RWPE2 (cell line): ENCODE measurements around the gene SLC25A1.

Source experiments
- ATAC-seq: fragments of 200-7000 bp; cut with Tn5 transposase; 3 replicates; pipeline ENCODE4 v1.9.1; 2021; ENCODE audit warnings: low read depth
- DNase-seq: peaks from one replicate; pipeline ENCODE4 v3.0.0-alpha.2; 2020; ENCODE audit warnings: low spot score
- H3K27ac ChIP-seq: fragments of 450-650 bp; 2 replicates; pipeline ENCODE4 v1.5.1; 2017; ENCODE audit warnings: mild to moderate bottlenecking; ENCODE audit not compliant: poor library complexity, severe bottlenecking
- H3K27me3 ChIP-seq: fragments of 250-450 bp; sonication (Bioruptor Pico); 2 replicates; pipeline ENCODE4 v1.5.1; 2021; ENCODE audit warnings: mild to moderate bottlenecking, moderate library complexity; ENCODE audit not compliant: insufficient read depth, poor library complexity, severe bottlenecking
- H3K36me3 ChIP-seq: fragments of 250-450 bp; sonication (Bioruptor Pico); 2 replicates; pipeline ENCODE4 v1.5.1; 2020; ENCODE audit warnings: low read depth, mild to moderate bottlenecking, moderate library complexity
- H3K4me1 ChIP-seq: fragments of 250-450 bp; sonication (Bioruptor Pico); 2 replicates; pipeline ENCODE4 v1.5.1; 2021; ENCODE audit warnings: mild to moderate bottlenecking, moderate library complexity; ENCODE audit not compliant: insufficient read depth, poor library complexity, severe bottlenecking
- H3K4me3 ChIP-seq: fragments of 250-450 bp; sonication (Bioruptor Pico); 2 replicates; pipeline ENCODE4 v1.5.1; 2021; ENCODE audit warnings: mild to moderate bottlenecking, moderate library complexity; ENCODE audit not compliant: severe bottlenecking
- H3K9me3 ChIP-seq: fragments of 250-450 bp; sonication (Bioruptor Pico); 2 replicates; pipeline ENCODE4 v1.5.1; 2021; ENCODE audit warnings: mild to moderate bottlenecking, moderate library complexity; ENCODE audit not compliant: severe bottlenecking
- CTCF ChIP-seq: fragments of 450-650 bp; IDR thresholded peaks from one replicate; pipeline ENCODE4 v1.5.1; 2017; ENCODE audit warnings: mild to moderate bottlenecking, moderate library complexity; ENCODE audit not compliant: poor library complexity, severe bottlenecking

Gene SLC25A1

GRCh38 chr22:19127329-19128008, 51.1 kb downstream of the SLC25A1 start:
- peaks cover 10% of the 10 kb centered on the region for H3K4me1 ChIP-seq
- no peak for ATAC-seq
- no peak overlapping the region for H3K27ac ChIP-seq
- H3K36me3 ChIP-seq = no peaks in the 10 kb centered on the region
- H3K4me3 ChIP-seq = no peak overlapping the region
- DNase-seq = no peak
- no peaks in the 10 kb centered on the region for H3K27me3 ChIP-seq
- no peak for TF ChIP-seq CTCF
- H3K9me3 ChIP-seq = no peaks in the 10 kb centered on the region

- peaks cover 10% of the 10 kb centered on the region for H3K4me1 ChIP-seq
- no peak for DNase-seq
- no peaks in the 10 kb centered on the region for H3K36me3 ChIP-seq
- H3K4me3 ChIP-seq = no peak overlapping the region
- H3K27ac ChIP-seq = no peak overlapping the region
- TF ChIP-seq CTCF = no peak
- no peak for ATAC-seq
- H3K27me3 ChIP-seq = no peaks in the 10 kb centered on the region
- H3K9me3 ChIP-seq = no peaks in the 10 kb centered on the region
Observed at GRCh38 chr22:19126309-19127273, 51.9 kb downstream of the SLC25A1 start.
